NCI-H510A (cell line): Measurements from ENCODE around the gene GUCA2A.

ENCODE experiments used
- DNase-seq: peaks from one replicate; lab custom pipeline; 2025; lab: John Stamatoyannopoulos, UW

The GUCA2A gene

DNA sequence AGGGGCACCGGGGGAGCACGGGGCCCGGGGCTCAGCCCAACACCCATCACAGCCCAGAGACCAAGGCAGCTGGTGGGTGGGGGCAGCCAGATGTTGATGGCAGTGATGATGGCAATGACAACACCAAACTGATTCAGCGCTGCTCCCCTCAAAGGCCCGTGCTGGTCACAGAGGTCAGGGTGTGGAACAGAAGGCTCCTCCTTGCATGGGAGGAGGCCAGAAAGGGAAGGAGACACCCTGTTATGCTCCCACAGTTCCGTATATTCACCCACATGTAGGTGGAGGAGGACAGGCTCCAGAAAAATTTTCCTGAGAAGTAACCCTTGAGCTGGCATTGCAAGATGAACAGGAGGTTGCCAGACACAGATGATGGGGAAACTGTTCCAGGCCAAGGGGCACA, 10.9 kb downstream of the GUCA2A start:
- no peak for DNase-seq

DNA sequence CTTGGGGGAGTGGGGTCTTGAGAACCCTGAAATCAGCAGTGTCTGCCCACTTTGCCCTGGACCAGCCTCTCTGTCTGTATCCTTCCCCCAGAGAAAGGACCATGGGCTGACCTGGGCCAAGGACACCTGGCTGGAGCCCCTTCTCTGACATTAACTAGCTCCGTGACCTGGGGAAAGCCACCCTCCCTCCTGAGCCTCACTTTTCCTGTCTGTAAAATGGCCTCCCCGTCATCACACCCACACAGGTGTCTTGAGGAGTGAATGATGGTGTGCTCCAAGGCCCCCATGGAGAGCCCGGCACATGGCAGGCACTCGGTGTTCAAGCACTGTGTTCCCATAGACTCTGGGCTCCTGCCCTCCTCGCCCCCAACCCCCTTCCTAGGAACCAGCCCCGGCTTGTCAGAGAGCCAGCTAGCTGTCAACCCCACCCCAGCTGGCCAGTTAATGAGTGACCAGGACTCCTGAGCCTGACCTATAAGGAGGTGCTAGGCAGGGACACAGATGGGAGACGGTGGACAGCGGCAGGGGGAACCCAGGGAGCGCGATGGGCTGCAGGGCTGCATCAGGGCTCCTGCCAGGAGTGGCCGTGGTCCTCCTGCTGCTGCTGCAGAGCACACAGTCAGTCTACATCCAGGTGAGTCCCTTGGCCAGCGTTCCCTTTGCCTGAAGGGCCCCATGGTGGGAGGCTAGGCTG, 11.5 kb downstream of the GUCA2A start, which contains the start of gene GUCA2B:
GUCA2B (plus strand) TSS at position 504 of the 694 bp plus-strand sequence; CDS start at position 545, 41 bp downstream.
- no peak for DNase-seq

DNA sequence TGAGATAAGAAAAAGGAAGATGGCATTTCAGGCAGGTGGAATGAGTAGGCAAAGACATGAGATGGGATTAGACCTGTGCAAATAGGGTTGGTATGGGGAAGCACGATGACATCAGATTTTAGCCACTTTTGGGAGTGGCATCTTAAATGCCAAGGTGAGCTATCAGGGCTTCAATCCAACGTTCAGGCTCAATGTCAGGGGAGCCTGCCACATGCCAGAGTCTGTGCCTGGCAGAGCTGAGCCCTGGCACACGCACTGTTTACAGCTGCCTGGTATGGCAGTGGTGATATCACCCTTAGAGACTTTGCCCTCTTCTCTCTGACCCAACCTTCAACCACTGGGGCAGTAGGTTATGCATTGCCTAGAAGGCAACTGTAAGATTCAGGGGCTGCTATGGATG, 12.4 kb downstream of the GUCA2A start:
- DNase-seq = no peak

DNA sequence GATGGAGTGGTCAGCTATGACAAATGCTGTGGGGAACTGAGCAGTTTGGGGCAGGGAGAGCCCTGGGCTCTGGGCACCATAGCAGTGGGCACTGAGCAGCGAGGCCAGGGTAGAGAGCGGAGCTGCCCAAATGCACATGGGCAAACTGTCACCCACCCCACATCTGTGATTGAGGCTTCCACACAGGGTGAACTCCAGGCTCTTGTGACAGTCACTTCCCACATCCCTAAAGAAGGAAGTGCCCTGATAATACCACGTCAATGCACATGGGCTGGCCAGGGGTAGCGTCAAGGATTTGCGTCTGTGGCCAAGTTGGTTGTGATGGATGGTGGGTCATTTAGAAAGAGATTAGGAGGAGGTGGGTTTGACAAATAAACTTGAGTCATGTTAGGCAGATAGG, 13.9 kb downstream of the GUCA2A start:
- no peak for DNase-seq

DNA sequence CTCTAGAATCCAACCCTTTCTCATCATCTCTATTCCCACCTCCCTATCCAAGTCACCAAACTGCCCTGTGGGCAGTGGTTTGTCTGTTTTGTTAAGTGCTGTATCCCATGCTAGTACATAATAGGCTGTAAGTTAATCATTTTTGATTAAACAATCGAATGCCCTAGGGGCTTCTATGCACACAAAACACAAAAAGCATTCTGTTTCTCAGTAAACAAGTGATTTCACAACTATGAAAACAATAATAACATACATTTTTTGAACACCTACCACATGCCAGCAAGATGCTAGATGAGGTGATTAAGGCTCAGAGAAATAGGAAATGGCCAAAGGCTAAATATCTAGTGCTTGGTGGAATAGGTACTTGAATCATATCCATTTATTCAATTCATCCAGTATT, 16.4 kb downstream of the GUCA2A start:
- DNase-seq = no peak

DNA sequence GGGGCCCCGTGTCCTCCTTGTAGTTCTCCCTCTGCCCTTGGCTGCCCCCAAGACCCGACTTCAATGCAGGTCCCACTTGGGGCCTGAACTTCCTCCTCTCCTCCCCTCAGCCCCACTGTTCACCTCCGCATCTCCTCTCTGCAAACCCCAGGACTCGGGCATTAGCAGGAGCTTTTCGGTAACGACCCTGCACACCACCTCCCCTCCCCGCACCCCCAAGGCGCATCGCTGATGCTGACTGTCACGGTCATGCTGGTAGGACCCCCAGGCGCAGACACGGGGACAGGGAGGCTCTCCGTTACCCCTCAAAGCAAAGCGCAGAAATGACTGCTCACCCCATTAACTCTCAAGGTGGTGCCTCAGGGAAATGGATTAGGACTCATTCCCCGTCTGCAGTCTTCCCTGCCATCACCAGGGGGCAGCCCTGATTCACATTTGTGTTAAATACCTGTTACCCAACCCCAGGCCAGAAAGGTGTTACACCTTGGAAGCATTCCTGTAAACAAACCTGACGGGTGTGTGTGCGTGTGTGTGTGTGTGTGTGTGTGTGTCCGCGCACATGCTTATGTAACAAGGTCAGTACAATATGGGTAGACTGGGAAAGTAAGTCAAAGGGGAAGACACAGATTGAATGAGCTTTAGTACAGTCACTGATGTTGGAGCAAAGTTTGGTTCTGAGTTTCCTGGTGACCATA, 17.8 kb downstream of the GUCA2A start:
- DNase-seq = peak; percentile 75

DNA sequence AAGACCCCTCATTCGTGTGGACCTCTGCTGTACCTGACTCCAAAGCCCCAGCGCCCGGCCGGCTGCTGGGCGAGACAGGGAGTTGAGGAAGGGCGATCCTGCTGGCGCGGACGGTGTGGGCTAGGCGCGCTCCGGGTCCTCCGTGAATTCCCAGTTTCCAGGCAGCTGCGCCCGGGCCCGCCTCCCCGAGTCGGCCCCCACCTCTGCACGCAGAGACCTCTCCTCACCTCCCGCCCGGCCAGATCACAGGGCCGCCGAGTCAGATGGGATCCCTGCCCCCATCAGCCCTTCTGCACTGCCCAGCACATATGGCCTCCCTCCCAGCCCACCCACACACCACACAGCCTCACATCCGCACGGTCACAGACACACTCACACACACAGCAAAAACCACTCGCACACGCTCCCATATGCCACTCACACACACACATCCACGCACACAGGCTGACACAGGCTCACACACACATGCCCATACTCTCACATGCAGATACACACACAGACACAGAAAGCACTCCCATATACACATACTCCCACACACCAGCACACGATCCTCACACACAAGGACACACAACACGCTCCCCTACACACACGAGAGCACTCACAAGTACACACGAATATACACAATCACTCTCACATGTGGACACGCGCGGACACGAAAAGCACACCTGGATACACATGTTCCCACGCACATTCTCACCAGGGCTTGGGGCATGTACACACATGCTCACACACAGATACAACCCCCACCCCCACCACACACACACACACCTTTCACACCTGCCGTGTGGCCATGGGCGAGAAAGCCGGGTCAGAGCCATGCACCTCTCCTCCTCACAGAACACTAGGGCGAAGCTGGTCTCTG, 18.6 kb downstream of the GUCA2A start:
- DNase-seq = no peak

DNA sequence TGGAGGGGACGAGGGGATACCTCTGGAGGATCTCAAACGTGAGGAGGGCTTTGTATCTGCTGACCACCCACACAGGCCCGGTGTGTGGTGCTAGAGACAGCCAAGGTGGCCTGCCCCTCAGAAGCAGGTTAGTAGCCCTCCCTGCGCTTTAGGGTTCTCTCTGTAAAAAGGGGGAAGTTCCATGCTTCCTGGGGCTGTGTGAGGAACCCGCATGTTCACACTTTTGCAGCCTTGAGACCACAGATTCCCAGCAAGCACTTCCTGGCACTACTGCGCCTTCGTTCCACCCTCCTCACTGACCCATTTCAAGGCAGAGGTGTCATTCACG, 19.2 kb downstream of the GUCA2A start:
- no peak for DNase-seq

DNA sequence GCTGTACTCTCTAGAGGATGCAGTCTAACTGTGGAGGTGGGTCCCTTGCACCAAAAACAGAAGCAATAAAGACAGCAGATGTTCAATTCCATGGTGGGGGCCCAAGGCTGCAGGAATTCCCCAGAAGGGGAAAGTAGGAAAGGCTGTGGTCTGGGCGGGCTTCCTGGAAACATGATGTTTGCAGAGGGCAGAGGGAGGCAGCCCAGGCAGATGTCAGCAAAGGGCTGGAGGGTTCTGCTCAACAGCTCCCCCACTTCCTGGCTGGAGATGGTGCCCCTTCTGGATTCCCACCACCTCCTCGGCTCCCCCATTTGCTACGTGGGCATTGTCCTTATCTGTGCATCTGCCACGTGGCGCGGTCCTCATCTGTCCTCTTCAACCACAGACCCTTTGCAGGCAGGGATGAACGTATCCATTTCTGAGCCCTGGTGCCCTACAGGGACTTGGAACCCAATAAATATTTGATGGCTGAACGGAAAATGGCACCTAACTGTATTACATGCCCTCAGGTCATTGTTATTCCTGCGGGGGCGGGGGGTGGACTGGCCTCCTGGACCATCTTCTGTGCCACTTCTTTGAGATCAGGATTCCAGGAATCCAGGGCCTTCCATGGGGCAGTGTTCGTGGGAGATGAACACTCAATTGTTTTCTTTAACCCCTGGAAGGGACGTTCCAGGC, 19.7 kb downstream of the GUCA2A start:
- no peak for DNase-seq

DNA sequence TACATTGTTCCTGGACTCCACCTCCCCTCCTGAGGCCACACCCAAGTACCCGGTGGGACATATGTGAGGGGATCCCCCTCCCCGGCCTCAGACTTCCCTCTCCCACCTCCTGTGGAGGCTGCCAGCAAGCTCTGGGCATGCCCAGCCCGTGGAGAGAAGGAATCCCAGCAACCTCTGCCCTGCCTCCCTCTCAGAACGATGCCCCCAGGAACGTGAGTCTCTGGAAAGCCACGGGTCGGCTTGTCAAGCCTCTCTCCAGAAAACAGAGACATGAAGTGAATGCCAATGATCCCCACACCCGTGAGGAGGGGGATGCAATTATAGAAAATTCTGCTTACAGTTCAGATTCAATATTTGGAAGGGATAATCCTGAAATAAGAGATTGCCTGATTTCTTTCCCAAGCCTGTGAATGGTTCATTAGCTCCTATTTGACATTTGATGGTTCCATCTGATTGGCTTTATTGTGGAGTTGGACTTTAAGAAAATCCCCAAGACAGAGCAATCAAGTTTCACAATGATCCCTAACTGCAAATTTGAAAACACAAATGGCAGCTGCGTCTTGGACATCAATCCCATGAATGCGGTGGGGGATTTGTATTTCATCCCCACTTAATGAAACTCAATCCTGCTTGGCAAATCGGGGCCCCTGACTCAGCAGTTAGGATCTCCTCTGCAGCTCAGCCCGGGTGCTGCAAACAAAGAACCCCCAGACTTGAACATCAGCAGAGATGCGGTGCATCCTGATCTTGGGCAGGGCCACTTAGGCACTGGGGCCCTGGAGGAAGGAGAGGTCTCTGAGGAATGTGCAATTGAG, 20.4 kb downstream of the GUCA2A start:
- DNase-seq = no peak

DNA sequence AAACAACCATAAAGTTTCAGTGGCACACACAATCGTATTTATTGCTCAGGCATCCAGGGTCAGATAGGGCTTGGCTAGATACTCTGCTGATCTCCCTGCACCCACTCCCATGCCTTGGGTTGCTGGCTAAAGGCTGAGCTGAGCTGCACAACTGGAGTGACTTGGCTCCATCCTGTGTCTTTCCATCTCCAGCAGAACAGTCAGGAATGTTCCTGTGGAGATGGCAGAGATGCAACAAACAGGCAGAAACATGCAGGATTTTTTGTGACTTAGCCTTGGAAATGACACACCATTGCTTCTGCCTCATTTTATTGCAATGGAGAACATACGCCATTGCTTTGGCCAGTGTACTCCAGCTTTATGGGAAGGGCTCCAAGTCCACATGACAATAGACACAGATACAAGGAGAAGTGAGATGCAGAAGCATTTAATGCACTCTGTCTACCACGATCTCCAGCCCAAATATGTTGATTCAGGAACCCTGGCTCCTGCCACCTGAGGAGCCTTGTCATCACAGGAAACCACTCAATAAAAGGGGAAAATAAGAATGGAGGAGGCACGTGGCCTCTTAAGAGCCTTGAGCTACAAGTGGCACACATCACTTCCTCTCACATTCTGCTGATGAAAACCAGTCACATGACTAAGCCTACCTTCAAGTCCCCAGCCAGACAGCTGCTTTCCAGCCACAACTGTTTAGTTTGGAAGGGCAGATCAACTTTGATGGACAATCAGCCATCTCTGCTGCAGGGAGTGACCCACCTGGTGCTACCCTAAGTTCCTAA, 21.5 kb downstream of the GUCA2A start:
- DNase-seq = peak; percentile 79

DNA sequence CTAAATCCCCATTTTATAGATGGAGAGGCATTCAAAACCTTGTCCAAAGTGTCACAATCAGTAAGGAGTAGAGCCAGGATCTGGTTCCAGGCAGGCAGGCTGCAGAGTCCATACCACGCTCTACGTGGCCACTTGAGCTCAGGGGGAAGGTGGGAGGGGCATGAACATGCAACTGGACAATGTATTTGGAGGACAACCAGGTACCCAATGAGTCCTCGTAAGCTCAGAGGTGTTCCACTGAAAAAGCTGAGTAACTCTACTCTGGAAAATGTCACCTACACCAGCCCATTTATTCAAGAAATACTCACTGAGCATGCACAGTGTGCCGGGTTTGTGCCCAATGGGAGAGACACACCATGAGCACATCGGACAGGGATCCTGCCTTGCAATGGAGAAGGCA, 22.6 kb downstream of the GUCA2A start:
- DNase-seq = no peak

DNA sequence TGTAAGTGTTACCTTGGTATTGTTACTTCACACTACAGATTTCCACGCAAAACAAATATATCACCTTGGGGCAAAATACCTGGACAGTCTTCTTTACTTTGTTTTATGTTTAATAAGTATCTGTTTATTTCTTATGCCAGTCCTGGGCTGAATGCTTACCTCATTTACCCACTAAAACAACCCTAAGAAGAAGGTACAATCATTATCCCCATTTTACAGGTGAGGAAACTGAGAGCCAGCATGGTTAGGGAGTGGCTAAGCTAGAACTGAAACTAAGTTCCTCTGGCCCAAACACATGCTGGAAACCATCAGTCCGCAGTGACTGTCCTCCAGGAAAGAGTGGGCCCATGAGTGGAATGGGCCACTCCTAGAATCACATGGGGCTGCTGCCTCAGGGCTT, 24.4 kb downstream of the GUCA2A start:
- DNase-seq = no peak

DNA sequence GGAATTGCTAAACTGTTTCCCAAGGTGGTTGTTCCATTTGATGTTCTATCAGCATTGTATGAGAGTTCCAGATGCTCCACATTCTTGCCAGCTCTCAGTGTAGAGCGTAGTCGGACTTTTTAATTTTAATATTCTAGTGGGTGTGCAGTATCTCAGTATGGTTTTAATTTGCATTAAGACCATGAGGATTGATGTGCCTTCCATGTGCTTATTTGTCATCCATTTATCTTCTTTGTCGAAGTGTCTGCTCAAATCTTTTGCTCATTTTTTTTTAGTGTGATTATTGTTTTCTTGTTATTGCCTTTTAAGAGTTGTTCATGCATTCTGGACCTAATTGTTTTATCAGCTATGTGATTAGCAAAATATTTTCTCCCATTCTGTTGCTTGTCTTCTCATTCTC, 25.1 kb downstream of the GUCA2A start:
- DNase-seq = no peak

DNA sequence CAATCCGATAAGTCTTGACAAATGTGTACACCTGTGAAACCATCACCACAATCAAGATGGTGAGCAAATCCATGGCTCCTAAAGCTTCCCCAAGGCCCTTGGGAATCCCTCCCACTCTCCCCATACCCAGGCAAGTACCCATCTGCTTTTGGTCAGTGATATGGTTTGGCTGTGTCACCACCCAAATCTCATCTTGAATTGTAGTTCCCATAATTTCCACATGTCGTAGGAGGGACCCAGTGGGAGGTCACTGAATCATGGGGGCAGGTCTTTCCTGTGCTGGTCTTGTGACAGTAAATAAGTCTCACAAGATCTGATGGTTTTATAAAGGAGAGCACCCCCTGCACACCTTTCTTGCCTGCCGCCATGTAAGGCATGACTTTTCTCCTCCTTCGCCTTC, 26.0 kb downstream of the GUCA2A start:
- DNase-seq = no peak

DNA sequence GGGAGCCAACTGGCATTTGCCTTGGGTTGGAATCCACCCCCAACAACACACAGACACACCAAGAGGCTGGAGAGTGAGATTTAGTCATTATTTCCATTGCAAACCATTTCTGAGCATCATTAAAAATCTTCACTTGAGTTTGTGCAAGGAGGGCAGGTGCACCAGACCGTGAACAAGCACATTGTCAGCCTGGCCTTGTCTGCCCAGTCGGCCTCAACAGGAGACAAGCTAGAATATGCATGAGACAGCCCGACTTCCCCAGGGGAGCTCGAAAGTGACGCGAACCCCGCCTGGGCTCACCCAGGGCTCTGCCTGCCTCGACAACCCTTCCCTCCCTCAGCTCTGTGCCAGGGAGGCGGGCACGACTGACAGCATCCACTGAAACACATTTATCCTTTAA, 26.8 kb downstream of the GUCA2A start:
- peak; percentile 21 for DNase-seq

DNA sequence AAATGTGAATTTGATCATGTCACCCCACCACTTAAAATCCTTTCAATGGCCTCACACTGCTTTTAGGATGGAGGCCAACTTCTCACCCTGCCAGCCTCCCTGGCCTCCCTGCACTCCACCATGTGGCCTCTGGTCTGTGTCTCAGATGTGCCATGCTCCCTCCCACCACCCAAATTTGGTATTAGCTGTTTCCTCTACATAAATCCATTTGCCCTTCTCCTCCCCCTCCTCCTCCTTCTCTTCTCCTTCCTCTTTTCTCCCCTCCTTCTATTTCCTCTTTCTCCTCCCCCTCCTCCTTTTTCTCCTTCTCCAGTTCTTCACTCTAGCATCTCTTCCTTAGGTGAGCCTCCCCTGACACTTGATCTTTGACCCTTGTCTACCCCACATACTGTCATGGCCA, 28.1 kb downstream of the GUCA2A start:
- DNase-seq = no peak

DNA sequence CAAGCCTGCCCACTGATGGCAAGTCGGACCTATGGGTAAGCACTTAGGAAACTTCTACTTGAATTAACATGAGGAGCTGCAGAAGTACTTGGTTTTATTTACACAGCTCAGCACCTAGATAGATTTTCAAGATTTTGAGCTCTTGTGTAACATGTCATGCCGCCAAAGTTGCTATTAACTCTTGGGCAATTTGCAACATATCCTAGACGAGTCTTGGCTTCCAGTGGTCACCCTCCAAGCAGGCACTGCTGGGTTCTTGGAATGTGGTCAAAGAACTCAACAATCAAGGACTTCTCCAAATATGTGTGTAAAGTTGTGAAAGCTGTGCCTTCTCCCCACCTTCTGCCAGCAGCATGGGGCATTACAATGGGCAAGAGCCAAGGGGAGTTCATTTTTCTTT, 29.1 kb downstream of the GUCA2A start:
- no peak for DNase-seq

DNA sequence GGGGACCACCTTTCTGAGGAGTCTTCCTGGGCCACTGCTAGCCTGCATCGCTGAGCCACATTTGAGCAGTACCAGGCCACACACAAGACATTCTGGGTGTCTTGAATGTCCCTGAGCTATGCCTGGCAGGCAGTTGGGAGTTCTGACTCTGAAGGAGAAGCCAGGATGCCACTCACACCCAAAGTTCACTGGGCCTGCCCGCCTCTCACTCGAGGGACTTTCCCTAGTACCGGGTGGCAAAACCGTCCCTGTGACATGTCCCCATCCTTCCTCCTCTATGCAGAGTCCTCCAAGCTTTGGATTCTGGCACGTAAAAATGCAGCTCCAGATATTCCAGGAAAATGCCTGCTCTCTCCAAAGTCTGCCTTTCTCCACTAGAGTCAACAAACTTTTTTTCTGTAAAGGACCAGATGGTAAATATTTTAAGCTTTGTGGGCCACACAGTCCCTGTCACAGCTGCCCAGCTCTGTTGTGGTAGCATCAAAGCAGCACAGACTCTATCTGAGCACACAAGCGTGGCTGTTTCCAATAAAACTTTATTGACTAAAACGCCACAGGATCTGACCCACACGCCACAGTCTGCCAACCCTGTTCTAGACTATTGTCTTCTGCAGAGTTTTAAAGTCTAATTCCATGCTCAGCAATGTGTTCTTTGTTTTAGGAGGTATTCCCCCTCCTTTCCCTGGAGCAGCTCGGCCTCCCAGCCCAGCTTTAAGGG, 30.6 kb downstream of the GUCA2A start:
- no peak for DNase-seq

DNA sequence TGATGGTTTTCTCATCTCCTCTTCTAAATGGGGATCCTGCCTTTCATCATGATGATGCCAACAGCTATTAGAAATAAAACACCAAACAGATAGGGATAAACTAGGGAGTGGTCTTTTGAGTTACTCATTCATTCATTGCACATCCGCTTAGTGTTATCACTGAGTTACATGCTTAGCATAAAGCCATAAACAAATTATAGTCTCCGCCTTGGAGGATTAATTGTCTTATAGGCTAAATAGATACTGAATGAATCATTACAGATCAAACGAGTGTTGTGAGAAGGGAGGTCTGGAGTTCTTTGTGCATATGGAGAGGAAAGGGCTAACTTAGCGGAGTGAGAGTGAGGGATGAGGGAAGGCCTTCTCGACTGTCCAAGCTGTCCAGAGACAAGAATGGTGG, 31.2 kb downstream of the GUCA2A start:
- no peak for DNase-seq
